Endometrial microvascular endothelial cells (primary cell): ENCODE measurements around the gene TERT. TPM values are rescaled to one million over a fixed set of nuclear protein-coding genes. Genes with fewer than 3 reads are reported as not detected.

Experiments used
- in situ Hi-C: cut with HindIII; loops from 2 replicates; pipeline ENCODE4 v1.10.0; 2017; ENCODE audit warnings: low sequenced_read_pairs, low pct_unique_long_range_greater_than_20kb; ENCODE audit errors: inconsistent ontology term
- total RNA-seq: library from RNA; depleted of rRNA; stranded (reverse); fragments of >200 nt; gene quantifications from one replicate; pipeline ENCODE4 v1.2.3, GENCODE V29; 2015; ENCODE audit errors: inconsistent ontology term

The TERT gene
- total RNA-seq, 1 donor from 2014 or later, result not detected

DNA sequence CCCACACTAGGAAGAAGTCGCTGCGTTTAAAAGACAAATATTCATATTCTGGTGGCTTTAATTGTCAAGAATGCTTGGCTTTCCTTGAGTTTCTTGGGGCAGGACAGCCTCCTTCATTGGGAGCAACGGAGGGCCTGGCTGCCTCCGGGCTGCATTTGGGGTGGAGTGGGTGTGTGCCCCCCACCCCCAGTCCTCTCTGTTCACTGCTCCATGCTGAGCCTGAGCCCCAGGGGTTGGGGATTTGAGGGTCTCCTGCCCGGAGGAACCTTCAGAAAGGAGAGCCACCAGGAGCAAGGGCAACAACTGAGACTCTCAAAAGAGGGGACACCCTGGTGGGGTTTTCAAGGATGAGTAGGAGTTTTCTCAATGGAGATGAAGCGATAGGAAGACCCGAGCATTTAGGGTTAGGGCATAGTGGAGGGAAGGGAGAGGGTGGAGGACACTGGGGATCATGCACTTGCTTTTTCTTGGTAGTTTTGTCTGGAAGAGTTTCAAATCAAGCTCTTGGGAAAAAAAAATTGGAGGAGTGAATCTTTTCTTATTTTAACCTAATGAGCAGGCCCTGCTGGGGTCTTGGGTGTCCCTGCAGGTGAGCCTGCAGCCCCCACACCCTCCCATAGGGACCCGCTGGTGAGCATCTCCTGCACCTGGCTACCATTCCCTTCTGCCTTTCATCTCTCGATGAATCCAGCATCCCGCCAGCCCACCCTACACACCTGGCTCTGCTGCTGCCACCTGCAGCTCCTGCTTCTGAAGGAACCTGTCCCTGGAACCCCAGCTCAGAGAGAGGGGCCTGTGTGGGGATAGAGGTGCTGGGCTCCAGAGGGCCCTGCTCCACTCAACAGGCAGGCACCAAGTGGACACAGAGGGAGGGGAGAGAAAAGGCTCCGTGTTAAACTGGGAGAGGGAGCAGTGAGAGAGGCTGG lies 89.3 kb downstream of the TERT start:
- in situ Hi-C loops, result no loop called here

DNA sequence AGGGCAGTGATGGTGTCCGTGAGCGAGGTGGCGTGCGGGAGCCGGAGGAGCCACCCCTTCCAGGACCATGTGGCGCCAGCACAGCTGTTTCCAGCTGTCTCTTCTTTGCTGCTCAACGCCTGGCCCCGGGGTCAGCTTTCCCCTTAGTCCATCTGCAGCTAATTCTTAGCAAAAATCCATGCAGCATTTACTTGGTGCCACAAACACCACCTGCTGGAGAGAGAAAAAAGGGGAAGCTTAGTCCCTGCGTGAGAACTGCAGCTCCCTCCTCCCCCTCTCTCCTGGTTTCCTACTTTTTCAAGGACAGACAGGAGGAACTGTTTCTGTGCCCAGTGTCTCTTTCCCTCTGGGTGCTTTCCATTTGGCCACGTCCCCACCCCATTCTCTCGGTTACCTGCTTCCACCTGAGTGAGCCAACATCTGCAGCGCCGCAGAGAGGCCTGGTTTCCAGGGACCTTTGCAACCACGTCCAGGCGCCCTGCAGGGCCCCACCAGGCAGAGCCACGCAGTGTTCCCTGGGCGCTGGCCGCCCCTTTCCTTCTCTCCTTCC lies 90.1 kb downstream of the TERT start:
- in situ Hi-C loops, result no loop called here

DNA sequence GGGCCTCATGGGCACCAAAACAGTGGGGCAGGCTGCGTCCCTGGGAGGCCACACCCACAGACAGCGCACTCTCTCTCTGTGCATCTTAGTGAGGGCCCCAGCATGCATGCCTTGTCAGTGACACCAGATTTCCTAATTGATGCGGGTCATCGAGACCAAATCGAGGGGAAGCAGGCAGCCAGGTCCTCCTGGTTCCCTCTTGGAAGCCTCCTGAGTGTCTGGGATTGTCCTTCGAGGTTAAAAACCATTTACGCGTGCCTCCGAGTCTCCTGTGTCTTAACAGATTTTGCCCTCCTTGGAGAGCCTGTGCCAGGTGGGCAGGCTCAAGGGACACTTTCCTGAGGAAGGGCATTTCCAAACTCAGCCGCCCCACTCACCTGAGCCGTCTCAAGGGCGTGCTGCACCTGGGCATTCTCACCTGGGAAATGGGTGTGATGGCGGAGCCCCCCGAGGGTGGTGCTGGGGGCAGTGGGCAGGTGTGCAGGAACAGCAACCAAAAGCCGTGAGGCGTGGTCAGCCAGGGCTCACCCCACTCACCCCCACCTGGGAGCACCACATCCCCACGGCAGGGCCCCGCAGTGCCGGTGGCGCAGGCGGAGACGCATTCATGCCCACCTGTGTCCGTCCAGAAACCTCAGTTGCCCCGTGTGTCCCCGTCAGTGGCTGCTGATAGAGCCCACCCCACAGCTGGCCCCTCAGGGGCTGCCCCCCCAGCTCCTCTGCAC lies 90.7 kb downstream of the TERT start:
- in situ Hi-C loops, result no loop called here

DNA sequence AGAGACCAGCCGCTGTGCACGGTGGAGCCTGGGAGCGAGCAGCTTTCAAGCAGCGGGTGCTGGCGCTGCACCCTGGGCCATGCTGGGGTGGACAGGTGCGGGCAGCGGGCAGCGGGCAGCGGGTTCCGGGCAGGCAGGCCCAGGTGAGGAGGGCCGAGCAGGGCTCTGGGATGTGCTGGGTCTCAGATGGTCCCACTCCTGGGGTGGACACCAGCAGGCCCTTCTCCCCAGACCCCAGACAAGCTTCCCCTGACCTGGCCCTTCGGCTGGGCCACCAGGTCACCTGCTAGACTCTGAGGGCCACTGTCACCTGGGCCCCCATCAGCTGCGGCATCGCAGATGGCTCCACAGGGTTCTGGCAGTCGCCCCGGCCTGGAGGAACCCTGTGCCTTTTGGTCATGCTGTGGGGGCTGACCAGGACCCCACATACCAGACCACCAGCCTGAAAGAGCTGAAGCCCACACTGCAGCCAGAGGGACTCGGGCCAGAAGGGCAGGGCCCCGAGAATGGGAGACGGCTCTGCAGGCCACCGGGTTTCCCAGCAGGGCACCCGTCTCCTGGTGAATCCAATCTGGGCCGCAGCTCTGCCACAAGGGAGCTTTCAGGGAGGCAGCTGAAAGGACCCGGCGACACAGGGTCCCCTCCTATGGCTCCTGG lies 91.4 kb downstream of the TERT start:
- in situ Hi-C loops, result no loop called here

Other genes starting within 250 kb of the TERT start
- 9.0 TPM for gene SLC12A7, start 183.0 kb downstream of the TERT start, total RNA-seq
- gene SLC6A19, start 93.5 kb downstream of the TERT start, total RNA-seq, result not detected
- gene SLC6A18, start 69.7 kb downstream of the TERT start, total RNA-seq, result not detected
- 173 TPM for gene CLPTM1L, start 50.0 kb upstream of the TERT start, total RNA-seq
- gene SLC6A3, start 150.4 kb upstream of the TERT start, total RNA-seq, result not detected
- 48.5 TPM for gene LPCAT1, start 228.9 kb upstream of the TERT start, total RNA-seq